Lung (tissue), 12 donors: Measurements from ENCODE around the gene CYP39A1. TPM values are rescaled to one million over a fixed set of nuclear protein-coding genes. Genes with fewer than 3 reads are reported as not detected.
"Not testable (repeated sequence)": the region's sequence is repeated elsewhere in the genome, so short reads cannot be mapped to it uniquely, and the experiment has no call there.

Experiments
- ATAC-seq: fragments of 200-7000 bp; cut with Tn5 transposase; one replicate; pipeline ENCODE4 v1.9.1; 2020; ENCODE audit warnings: moderate number of reproducible peaks; ENCODE audit not compliant: insufficient read depth, low FRiP score
- DNase-seq, 3 donors: peaks; one replicate each; pipeline ENCODE4 v3.0.0-alpha.2; 2013 to 2017
- H3K27ac ChIP-seq, 2 donors: one replicate each; pipeline ENCODE4 v1.5.1; 2013; ENCODE audit warnings: mild to moderate bottlenecking in 2 of 2, moderate library complexity in 2 of 2, control low read depth in 1 of 2, inconsistent platforms in 1 of 2, low read depth in 1 of 2, low read length in 1 of 2
- H3K27me3 ChIP-seq, 3 donors: one replicate each; pipeline ENCODE4 v1.5.1; 2013; ENCODE audit warnings: low read length in 2 of 3; ENCODE audit not compliant: control insufficient read depth in 3 of 3, insufficient read depth in 3 of 3
- H3K36me3 ChIP-seq, 4 donors: one replicate each; pipeline ENCODE4 v1.5.1; 2013; ENCODE audit warnings: low read length in 4 of 4, mild to moderate bottlenecking in 1 of 4, moderate library complexity in 1 of 4; ENCODE audit not compliant: control insufficient read depth in 4 of 4, insufficient read depth in 4 of 4
- H3K4me1 ChIP-seq, 5 donors: one replicate each; pipeline ENCODE4 v1.5.1; 2013; ENCODE audit warnings: low read length in 5 of 5, mild to moderate bottlenecking in 2 of 5, moderate library complexity in 1 of 5; ENCODE audit not compliant: control insufficient read depth in 5 of 5, insufficient read depth in 5 of 5
- H3K4me3 ChIP-seq: one replicate; pipeline ENCODE4 v1.5.1; 2013; ENCODE audit warnings: mild to moderate bottlenecking, control low read depth, moderate library complexity
- H3K9ac ChIP-seq, 2 donors: one replicate each; pipeline ENCODE4 v1.5.1; 2013; ENCODE audit warnings: low read length in 2 of 2, control low read depth in 1 of 2; ENCODE audit not compliant: insufficient read depth in 1 of 2
- H3K9me3 ChIP-seq, 4 donors: one replicate each; pipeline ENCODE4 v1.5.1; 2013; ENCODE audit warnings: low read length in 3 of 4, mild to moderate bottlenecking in 1 of 4, moderate library complexity in 1 of 4; ENCODE audit not compliant: control insufficient read depth in 4 of 4, insufficient read depth in 3 of 4
- WGBS, 2 donors: extraction: QIAGEN DNeasy Blood & Tissue Kit; methylation state at CpG; one replicate each; pipeline ENCODE4 v1.1.7; 2013; 5-methylcytosine and 5-hydroxymethylcytosine counted together
- polyA plus RNA-seq, 2 donors: library from polyadenylated mRNA; stranded (reverse); fragments of 200-250 nt; gene quantifications; one replicate each; pipeline ENCODE4 v1.2.1, GENCODE V29; 2013
- total RNA-seq, 2 donors: library from RNA; depleted of rRNA in 1 of 2; stranded (reverse); fragments of >200 nt in 1 of 2; gene quantifications; one replicate each; pipeline ENCODE4 v1.2.1, GENCODE V29; 2014 to 2021
- TF ChIP-seq, protein P1 (sequence below): IDR thresholded peaks from 2 replicates; pipeline ENCODE4 v1.5.1; 2012; ENCODE audit warnings: mild to moderate bottlenecking; ENCODE audit errors: control extremely low read depth, extremely low read depth
- donor health status: control.
- donor health status: control.
- donor health status: Bipolar disorder and iron deficiency.
- donor health status: healthy.
- donor health status: DM: yes; HTN: yes; CAD: no.

The CYP39A1 gene
- total and polyA plus RNA-seq, 4 donors = 2.2 to 14.4 (median 5.0) TPM

- H3K4me3 ChIP-seq = no peak overlapping the region
- ATAC-seq (no peak), DNase-seq (peak in 2 of 3 donors; percentile 75 to 83)
- no peaks in the 10 kb centered on the region for H3K27me3 ChIP-seq
- no peak overlapping the region for H3K27ac ChIP-seq
- peaks cover 0 to 25% (median 0%) of the 10 kb centered on the region in 5 donors for H3K4me1 ChIP-seq
- H3K36me3 ChIP-seq = no peaks in the 10 kb centered on the region
- no peaks in the 10 kb centered on the region for H3K9me3 ChIP-seq
- 72 to 83% methylated on average over 1 of the region's 1 CpG for WGBS, 2 donors
- TF ChIP-seq, protein P1, sequence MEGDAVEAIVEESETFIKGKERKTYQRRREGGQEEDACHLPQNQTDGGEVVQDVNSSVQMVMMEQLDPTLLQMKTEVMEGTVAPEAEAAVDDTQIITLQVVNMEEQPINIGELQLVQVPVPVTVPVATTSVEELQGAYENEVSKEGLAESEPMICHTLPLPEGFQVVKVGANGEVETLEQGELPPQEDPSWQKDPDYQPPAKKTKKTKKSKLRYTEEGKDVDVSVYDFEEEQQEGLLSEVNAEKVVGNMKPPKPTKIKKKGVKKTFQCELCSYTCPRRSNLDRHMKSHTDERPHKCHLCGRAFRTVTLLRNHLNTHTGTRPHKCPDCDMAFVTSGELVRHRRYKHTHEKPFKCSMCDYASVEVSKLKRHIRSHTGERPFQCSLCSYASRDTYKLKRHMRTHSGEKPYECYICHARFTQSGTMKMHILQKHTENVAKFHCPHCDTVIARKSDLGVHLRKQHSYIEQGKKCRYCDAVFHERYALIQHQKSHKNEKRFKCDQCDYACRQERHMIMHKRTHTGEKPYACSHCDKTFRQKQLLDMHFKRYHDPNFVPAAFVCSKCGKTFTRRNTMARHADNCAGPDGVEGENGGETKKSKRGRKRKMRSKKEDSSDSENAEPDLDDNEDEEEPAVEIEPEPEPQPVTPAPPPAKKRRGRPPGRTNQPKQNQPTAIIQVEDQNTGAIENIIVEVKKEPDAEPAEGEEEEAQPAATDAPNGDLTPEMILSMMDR = no peak
- no peak overlapping the region for H3K9ac ChIP-seq
Measured at GRCh38 chr6:46651006-46651405, 1.6 kb downstream of the CYP39A1 start.

DNA sequence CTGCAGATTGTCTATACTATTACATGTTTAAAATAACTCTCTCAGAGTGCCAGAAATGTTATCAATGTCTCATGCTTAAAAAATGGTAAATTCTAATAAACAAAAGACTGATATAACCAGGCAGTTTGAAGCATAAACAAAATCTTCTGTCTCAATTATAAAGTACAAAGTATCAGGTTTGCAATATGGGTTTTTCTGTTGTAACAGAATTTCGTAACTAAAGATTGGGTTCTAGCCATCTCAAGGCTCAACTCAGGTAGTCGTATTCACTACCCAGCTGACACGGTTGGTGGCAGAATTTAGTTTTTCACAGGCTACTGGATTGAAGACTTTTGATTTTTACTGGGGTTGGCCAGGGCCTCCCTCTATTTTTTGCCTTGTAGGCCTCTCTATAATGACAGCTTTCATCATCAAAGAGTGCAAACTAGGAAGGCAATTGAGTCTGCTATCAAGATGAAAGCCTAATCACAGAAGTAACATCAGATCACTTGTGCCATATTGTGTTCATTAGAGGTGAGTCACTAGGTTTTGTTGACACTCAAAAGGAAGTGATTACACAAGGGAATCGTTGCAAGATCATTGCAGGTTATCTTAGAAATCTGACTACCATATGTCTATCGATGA is 3.6 kb downstream of the CYP39A1 start:
- TF ChIP-seq, protein P1 = no peak
- 75 to 76% methylated on average over 5 of the region's 5 CpGs for WGBS, 2 donors

DNA sequence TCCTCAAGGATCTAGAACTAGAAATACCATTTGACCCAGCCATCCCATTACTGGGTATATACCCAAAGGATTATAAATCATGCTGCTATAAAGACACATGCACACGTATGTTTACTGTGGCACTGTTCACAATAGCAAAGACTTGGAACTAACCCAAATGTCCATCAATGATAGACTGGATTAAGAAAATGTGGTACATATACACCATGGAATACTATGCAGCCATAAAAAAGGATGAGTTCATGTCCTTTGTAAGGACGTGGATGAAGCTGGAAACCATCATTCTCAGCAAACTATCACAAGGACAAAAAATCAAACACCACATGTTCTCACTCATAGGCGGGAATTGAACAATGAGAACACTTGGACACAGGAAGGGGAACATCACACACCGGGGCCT is 4.5 kb downstream of the CYP39A1 start:
- not testable (repeated sequence) for H3K9me3 ChIP-seq, ATAC-seq, H3K27ac ChIP-seq, H3K36me3 ChIP-seq, H3K27me3 ChIP-seq, H3K4me3 ChIP-seq, DNase-seq, H3K9ac ChIP-seq
- H3K4me1 ChIP-seq = peaks cover 0 to 13% (median 0%) of the 10 kb centered on the region in 5 donors
- 87 to 90% methylated on average over 2 to 3 of the region's 4 CpGs for WGBS, 2 donors

More for the DNA sequence above, 3.6 kb downstream of the CYP39A1 start:
- DNase-seq (no peak), ATAC-seq (no peak)
- no peaks in the 10 kb centered on the region for H3K27me3 ChIP-seq
- no peaks in the 10 kb centered on the region for H3K9me3 ChIP-seq
- no peak overlapping the region for H3K4me3 ChIP-seq
- no peak overlapping the region for H3K27ac ChIP-seq
- peaks cover 0 to 19% (median 0%) of the 10 kb centered on the region in 5 donors for H3K4me1 ChIP-seq
- no peak overlapping the region for H3K9ac ChIP-seq
- H3K36me3 ChIP-seq = no peaks in the 10 kb centered on the region

DNA sequence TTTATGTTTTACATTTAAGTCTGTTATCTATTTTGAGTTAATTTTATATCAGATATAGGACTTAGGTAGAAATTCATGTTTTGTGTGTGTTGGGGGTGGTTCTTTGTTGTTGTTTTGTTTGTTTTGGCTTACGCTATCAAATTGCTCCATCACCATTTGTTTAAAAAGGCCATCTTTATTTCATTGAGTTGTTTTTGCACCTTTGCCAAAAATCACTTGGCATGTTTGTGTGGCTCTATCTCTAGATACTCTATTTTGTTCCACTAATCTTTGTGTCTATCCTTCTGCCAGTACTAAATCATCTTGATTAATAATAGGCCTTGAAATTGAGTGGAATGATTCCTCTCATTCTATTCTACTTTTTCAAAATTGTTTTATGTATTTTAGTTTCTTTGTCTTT is 7.4 kb downstream of the CYP39A1 start:
- H3K27me3 ChIP-seq = no peaks in the 10 kb centered on the region
- H3K36me3 ChIP-seq = peaks cover 0 to 4% (median 0%) of the 10 kb centered on the region in 4 donors
- no peak overlapping the region for H3K27ac ChIP-seq
- H3K4me1 ChIP-seq = peaks cover 0 to 3% (median 0%) of the 10 kb centered on the region in 5 donors
- H3K4me3 ChIP-seq = no peak overlapping the region
- WGBS, 2 donors = 97 to 98% methylated on average over 1 of the region's 1 CpG
- ATAC-seq (no peak), DNase-seq (no peak)
- H3K9me3 ChIP-seq = no peaks in the 10 kb centered on the region
- no peak overlapping the region for H3K9ac ChIP-seq
- TF ChIP-seq, protein P1 = no peak
